ENCODE results near the gene PPP1R12C. TPM values are rescaled to one million over a fixed set of nuclear protein-coding genes. Genes with fewer than 3 reads are reported as not detected.
A peak's percentile ranks its signal among the peaks of the same experiment; 100 is the strongest.
"Not testable (repeated sequence)": the region's sequence is repeated elsewhere in the genome, so short reads cannot be mapped to it uniquely, and the experiment has no call there.

Gene PPP1R12C
- 18.0 and 26.4 TPM in 2 replicates for total RNA-seq (2014; rRNA removed; shearing (Covaris generic))

DNA sequence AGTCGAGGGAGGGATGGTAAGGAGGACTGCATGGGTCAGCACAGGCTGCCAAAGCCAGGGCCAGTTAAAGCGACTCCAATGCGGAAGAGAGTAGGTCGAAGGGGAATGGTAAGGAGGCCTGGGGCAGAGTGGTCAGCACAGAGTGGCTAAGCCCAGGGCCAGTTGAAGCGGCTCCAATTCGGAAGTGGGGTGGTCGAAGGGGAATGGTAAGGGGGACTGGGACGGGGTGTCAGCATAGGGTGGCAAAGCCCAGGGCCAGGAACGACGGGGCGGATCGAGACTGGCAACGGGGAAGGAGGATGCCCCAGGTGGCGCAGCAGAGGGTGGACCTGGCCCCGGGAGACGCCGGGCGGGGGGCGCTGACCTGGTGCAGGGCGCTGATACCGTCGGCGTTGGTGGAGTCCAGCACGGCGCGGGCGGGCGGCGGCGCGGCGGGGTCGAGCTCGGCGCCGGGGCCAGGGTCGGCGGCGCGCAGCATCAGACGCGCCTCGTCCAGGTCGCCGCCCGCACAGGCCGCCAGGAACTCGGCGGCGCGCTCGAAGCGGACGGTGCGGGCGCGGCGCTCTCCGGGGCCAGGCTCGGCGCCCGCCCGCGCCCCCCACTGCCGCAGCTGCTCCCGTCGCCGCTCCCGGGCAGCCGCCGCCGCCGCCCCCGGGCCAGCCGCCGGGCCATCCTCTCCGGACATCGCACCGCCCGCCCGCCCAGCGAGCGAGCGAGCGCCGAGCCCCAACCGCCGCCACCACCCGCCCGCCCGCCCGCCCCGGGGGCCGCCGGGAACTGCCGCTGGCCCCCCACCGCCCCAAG, at the start of gene PPP1R12C:
TSS of gene PPP1R12C (minus strand) at position 779 of the 804 bp plus-strand sequence. CDS start at position 685, 94 bp downstream.
- DNase-seq (ENCODE audit: low spot score), result peak; percentile 21

DNA sequence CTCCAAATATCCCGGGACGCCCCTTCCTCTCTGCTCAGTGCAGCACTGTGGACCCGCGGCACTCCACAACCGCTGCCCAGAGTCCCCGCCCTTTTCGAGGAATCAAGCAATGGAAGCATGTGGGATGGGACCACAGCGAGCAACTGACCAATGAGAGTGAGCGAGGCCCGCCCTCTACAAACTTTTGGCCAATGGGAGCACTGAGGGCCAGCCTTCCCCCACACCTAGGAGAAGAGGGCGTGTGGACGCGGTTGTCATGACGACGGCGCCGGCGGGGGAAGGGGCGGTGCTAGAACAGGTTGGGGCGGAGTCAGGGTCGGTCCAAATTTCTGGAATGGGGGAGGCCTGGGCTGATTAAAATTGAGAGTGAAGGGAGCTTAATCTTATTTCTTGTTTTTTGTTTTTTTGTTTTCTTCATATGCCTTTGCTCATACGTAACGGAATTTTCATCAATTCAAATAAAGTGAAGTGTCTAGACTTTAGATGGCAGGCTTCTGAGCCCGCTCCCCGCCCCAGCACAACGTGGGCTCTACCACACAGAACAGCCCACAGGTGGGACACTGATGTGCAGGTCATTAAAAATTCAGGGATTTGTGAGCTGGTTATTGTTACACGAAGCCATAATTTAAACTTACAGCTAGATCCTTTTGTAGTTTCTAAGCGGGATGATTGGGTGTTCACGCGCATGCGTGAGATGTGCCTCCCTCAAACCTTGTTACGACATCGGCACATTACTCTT, 49.3 kb upstream of the PPP1R12C start, which contains the start of gene DNAAF3:
TSS of gene DNAAF3 (minus strand) at position 84 of the 739 bp plus-strand sequence. CDS start 200 bp downstream, outside the sequence.
- DNase-seq (ENCODE audit: low spot score), result peak; percentile 100

DNA sequence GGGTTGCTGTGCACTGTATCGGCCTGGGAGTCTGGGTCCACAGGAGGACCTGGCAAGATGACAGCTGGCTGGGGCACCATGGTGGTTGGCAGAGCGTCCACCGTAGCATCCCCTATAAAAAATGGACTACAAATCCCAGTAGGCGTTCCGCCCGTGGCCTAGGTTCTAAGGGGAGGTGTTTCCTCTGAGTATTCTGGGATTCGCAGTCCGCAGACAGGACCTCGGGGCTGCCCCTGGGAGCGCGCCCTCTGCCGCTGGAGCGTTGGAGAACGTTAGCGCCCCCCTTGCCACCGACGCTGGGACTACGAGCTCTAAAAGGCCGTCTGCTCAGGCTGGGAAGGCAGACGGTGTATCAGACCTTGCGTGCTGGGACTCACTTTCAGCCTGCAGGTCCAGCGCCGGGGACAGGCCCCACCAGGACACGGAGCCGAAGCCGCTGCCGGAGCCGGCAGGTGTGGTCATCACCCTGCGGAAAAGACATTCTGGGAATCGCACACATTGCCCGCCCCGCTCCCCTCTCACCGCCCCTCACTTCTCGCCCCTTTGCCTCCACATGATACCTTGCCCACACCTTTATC, 48.6 kb upstream of the PPP1R12C start:
- DNase-seq (ENCODE audit: low spot score), result peak; percentile 95

DNA sequence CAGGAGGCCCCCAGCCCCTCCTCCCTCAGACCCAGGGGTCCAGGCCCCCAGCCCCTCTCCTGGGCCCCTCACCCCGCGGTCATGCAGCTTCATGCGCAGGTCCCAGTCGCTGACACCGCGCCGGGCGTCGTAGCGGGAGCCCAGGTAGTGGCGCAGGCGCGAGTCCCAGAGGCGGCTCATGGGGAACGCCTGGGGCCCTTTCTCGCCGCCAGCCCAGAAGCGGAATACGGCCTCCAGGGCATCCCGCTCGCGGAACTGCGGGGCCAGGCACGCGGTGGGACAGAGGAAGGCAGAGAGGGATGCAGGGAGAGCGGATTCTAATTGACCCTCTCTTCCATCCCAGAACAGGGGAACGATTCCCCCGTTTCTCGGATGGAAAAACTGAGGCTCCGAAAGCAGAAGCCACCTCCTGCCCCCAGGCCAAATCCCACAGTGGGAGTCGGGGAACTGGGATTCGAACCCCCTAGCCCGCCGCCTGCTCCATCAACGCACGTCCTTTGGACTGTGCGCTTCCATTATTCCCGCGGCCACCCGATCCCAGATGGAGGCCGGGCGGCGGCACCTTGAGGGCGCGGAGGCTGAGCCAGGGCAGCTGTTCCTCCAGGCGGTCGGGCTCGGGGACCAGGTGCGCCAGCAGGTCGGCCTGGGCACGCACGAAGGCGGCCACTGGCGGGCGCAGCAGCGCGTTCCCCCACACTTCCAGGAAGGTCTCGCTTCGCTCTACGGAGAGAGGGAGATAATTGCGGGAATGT, 44.3 kb upstream of the PPP1R12C start:
- no peak for DNase-seq (ENCODE audit: low spot score)

DNA sequence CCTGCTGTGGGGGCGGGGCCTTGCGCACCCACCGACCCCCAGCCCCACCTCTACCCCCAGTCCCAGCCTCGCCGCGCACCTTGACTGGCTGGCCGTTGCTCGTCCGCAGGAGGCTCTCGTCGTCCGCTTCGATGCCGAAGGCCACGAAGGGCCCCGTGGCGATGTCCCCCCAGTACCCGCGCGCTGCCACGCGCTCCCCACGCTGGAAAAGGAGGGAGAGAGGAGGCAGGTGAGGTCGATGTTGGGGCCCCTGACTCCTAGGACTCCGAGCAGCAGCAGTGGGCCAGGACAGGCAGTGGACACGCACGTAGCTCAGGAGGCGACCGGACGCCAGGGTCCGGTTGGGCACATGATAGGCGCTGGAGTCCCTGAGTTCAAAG, 43.5 kb upstream of the PPP1R12C start:
- no peak for DNase-seq (ENCODE audit: low spot score)

DNA sequence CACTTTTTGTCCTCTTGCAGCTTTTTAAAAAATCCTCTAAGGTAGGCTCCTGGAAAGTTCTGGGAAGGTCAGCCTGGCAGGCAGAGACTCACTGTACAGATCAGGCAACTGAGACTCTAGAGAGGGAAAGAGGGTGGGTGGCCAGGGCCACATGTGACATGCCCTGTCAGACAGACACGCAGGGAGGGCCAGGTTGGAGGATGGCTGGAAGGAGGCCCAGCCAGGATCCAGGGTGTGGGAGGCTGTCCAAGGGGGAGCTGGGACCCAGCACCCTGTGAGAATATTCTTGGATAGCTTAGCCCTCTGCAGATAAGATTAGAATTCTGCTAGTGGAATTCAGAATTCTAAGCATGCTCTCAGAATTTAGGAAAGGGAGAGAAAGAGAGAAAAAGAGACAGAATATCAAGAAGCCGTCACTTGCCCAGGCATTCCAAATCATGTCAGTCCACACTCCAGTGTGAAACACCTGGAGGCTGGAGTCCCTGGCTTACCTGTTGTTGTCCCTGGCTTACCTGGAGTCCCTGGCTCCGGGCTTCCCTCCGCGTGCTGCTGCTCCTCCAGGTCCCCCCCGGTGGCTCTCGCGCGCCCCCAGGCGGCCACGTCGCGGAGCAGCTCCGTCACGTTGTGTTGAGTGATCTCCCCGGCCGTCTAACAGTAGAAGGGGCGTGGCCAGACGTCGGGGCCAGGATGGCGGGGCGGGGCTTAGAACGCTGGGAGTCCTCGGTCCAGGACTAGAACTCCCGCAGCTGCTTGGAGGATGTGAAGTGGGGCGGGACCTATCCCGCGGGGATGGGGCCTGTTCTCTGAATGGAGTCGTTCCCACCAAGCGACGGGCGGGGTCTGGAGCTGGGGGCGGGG, 42.9 kb upstream of the PPP1R12C start:
- DNase-seq (ENCODE audit: low spot score), result peak; percentile 97

DNA sequence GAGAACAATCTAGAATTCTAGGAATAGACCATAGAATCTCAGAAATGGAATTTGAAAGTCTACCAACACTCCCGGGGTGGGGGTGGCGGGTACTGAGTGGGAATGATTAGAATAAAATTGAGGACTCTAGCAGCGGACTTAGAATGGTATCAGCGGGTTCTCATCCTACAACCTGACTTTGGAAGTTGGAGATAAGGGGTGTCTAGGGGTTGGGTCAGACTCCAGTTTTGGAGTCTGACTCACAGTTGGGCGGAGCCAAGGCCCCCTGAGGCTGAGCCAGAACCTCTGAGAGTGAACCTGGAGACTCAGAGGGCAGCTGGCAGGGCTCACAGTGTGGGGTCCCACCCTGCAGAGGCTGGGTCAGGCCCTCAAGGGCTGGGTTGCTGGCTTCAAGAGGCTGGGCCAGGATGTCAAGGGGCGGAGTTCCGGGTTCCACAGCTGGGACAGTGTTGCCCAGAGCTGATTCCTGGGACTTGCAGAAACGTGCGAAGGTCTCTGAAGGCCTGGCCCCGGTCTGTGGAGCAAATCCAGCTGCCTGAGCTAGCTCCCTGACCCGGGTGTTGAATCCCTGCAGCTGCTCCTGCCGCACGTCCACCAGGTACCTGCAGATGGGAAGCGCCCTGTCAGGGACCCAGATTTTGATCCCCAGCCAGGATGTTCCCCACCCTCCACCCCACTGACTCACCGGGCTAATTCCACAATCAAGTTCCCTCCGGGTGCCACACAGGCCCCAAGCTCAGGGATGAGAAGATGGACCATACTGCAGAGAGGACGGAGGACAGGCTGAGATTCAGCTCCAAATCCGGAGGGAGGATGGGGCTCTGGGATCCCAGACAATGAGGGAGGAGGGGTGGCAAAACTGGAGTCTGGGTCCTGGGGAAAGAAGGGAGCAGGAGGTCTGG, 41.7 kb upstream of the PPP1R12C start:
- peak; percentile 73 for DNase-seq (ENCODE audit: low spot score)

DNA sequence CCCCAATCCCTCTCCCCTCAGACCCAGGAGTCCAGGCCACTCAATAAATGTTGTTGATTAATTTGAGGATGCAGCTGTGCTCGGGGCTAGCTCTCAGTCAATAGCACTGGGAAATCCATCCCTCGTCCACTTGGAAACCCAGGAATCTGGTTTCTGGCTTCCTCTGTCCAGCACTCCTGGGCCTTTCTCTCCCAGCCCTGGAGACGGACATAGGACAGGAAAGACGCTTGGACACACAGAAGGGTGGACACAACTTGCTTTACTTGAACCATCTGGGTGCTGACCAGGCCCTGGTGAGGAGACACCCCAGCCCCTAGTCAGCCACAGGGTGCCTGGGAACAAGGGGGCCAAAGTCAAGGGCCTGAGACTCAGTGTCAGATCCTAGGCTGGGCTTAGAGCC, 41.0 kb upstream of the PPP1R12C start:
- DNase-seq (ENCODE audit: low spot score), result no peak

DNA sequence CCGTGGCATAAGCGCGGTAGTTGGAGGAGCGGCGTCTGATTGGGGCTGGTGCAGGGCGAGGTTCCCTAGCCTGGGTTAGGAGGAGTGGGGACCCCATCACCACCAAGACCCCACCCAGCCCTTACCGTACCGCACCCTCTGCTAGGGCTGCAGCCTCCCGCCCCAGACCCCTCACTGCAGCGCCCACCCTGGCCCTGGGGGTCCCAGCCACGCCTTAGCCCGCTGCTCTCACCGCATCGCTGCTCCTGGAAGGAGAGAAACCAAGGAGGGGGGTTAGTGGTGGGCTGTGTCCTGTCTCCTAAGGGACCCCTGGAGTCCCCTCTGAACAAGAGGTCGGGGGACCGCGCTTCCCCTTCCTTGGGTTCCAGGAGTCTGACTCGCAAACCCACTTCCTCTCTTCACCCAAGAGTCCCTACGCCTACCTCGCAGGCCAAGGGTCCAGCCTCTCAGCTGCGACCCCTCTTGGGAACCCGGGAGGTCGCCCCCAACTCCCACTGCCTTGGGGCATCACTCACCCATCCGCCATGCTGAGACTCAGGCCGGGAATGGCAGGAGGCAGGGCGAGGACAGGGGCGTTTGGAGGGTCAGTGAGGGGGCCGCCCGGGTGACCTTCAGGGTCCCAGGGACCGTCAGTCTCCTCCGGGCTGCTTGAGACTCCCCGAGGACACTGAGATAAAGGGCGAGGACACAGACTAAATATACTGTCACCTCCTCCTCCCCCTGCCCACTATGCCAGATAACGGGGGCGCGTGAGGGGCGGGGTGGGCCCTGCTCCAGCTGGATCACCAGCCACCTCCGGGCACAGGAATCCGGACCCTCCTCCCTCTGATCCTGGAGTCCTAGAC, 39.8 kb upstream of the PPP1R12C start, which contains the start of gene TNNI3:
TSS of gene TNNI3 (minus strand) at position 669 of the 845 bp plus-strand sequence. CDS start at position 526, 143 bp downstream.
- DNase-seq (ENCODE audit: low spot score), result no peak

DNA sequence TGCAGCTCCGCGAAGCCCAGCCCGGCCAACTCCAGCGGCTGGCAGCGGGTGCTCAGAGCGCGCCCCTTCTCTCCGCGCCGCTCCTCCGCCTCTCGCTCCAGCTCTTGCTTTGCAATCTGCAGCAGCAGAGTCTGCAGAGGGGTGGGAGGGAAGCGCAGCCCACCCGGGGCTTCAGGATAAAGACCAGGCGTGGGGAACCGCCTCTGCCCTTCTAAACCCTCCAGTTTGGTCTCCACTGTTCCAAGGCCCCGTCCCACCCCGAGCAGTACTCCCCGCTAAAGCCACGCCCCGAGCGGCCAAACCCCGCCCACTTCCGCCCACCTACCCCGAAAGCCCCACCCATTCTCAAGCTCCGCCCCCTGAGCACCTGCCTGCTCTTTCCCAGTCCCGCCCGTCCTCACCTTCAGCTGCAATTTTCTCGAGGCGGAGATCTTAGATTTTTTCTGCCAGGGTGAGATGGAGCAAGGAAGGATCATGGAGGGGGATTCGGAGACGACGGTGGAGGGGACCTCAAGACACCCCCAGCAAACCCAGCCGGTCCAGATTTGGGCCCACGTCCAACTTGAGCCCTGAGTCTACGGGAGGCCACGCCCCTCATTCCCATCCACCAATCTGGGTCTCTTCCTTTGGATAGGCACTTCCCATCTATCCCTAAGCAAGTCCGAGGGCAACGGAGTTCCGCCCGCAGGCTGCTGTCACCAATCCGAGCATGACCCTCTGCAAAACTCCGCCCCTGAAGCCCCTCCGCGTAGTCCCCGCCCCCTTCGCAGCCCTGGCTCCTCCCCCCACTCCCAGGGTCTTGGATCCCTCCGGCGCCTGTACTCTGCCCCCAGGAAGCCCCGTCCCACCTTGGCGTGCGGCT, 39.0 kb upstream of the PPP1R12C start:
- peak; percentile 23 for DNase-seq (ENCODE audit: low spot score)

DNA sequence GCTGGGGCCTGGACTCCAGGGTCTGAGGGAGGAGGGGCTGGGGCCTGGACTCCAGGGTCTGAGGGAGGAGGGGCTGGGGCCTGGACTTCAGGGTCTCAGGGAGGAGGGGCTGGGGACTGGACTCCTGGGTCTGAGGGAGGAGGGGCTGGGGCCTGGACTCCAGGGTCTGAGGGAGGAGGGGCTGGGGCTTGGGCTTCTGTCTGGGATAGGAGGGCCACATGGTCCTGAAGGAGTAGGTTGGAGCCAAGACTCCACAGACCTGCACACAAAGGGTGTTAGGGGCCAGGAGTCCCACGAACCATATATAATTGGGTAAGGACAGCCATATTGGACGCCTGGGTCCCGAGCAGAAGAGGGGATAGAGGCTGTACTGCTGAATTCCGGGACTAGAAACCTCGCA, 38.3 kb upstream of the PPP1R12C start:
- not testable (repeated sequence) for DNase-seq (ENCODE audit: low spot score)

DNA sequence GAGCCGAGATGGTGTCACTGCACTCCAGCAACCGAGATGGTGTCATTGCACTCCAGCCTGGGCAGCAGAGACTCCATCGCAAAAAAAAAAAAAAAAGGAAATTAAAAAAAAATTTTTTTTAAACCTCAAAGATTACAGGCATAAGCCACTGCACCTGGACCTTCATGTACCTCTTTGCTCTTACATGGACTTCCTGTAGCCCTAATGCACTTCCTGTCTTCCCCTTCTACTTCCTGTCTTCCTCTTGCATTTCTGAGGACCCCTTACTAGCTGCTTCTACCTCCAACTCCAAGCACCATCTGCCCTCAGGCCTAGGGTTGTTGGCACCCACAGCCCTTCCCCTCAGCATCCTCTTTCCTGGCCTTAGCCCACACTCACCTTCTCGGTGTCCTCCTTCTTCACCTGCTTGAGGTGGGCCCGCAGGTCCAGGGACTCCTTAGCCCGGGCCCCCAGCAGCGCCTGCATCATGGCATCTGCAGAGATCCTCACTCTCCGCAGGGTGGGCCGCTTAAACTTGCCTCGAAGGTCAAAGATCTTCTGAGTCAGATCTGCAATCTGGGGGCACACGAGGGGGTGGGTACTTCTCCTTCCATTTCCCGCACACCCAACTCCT, 36.3 kb upstream of the PPP1R12C start:
- peak; percentile 15 for DNase-seq (ENCODE audit: low spot score)

DNA sequence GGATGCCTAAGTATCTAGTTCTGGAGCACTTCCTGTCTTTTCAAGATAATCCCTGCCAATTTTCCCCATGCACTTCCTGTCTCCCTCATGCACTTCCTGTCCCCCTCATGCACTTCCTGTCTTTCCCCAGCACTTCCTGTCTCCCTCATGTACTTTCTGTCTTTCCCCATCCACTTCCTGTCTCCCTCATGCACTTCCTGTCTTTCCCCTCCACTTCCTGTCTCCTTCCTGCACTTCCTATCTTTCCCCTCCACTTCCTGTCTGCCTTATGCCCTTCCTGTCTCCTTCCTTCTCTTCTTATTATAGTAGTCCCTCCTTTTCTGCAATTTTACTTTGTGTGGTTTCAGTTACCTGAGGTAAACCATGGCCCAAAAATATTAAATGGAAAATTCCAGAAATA, 34.6 kb upstream of the PPP1R12C start:
- peak; percentile 67 for DNase-seq (ENCODE audit: low spot score)

DNA sequence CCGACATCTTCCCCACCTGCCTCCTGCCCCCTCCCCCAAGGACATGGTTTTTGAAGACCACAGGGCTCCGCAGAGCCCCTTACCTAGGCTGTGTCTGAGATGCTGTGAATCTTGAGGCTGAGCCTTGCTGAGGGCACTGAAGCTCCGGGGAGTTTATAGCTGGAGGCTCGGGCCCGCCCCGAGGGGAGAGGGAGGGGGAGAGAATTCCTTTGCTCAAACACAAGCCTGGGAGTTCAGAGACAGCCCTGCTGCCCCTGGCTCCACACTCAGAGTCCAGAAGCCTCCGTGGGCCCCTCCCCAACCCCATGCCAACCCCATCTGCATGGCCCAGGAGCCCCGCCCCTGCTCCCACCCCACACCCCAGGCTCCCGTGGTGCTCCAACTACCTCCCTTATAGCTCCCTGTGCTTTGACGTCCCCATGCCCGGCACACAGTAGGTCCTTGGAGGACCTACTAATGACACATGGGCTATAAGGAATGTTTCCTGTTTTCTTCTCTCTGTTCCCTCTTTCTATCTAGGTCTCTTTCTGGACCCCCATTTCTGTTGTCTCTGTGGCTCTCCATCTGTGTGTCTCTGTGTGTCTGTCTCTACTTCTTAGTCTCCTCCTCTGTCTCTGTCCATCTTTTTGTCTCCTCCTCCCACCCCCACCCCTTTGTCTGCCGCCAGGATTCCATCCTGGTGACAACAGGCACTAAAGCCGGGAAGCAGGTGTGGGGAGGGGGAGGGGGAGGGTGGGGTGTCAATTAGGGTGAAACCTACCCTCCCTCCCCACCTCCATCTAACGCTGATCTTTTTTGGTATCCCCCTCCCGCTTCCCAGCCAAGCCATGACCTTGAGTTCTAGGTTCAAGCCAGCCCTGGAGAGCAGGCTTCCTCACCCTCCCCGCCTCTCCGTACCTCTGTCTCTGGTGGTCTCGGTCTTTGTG, 31.9 kb upstream of the PPP1R12C start, which contains the start of gene TNNT1:
TSS of gene TNNT1 (minus strand) at position 129 of the 926 bp plus-strand sequence. CDS start 2,049 bp downstream, outside the sequence.
- DNase-seq (ENCODE audit: low spot score), result no peak

DNA sequence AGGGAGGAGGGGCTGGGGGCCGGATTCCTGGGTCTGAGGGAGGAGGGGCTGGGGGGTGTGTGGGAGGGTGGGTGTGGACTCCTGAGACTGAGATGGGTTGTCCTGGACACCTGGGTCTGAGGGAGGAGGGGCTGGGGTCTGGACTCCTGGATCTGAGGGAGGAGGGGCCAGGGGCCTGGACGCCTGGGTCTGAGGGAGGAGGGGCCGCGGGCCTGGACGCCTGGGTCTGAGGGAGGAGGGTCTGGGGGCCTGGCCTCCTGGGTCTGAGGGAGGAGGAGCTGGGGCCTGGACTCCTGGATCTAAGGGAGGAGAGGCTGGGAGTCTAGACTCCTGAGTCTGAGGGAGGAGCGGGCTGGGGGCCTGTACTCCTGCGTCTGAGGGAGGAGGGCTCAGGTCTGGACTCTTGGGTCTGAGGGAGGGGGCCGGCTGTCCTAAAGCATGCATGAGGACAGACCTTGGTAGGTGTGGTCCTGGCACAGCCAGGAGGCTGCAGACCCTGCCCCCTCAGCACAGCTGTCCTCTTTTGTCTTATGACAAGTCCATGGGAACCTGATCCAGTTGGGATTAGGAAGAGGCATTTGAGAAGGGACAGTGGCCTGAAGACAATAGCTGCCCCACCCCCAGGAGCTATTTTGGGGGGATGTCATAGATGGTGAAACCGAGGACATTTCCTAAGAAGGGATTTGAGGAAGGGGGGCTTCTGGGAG, 30.3 kb upstream of the PPP1R12C start:
- DNase-seq (ENCODE audit: low spot score), result no peak
